OCI-LY1 (cell line): ENCODE data around the gene ZNF831.

Source experiments
- H2AFZ ChIP-seq: fragments of 200-600 bp; sonication (generic), shearing (Covaris generic); 2 replicates; pipeline ENCODE4 v1.6.0; 2014; ENCODE audit warnings: antibody characterized with exemption, mild to moderate bottlenecking, low read length
- H3F3A ChIP-seq: fragments of 200-600 bp; sonication (generic), shearing (Covaris generic); 2 replicates; pipeline ENCODE4 v1.6.0; 2014; ENCODE audit warnings: mild to moderate bottlenecking, antibody characterized with exemption, low read length, moderate library complexity; ENCODE audit not compliant: insufficient read depth
- H3K27ac ChIP-seq: fragments of 200-600 bp; sonication (generic); 2 replicates; pipeline ENCODE4 v1.5.1; 2014; ENCODE audit warnings: low read length, mixed run types, mild to moderate bottlenecking, low read depth; ENCODE audit not compliant: poor library complexity, severe bottlenecking
- H3K27me3 ChIP-seq: fragments of 200-600 bp; sonication (generic); 2 replicates; pipeline ENCODE4 v1.6.0; 2014; ENCODE audit warnings: antibody characterized with exemption, mild to moderate bottlenecking, low read length, moderate library complexity; ENCODE audit not compliant: insufficient read depth
- H3K36me3 ChIP-seq: fragments of 200-600 bp; sonication (generic); 2 replicates; pipeline ENCODE4 v1.6.1; 2014; ENCODE audit warnings: mild to moderate bottlenecking, antibody characterized with exemption, low read length, moderate library complexity, mixed read lengths; ENCODE audit not compliant: insufficient read depth
- H3K4me1 ChIP-seq: fragments of 200-600 bp; sonication (generic); 2 replicates; pipeline ENCODE4 v1.5.1; 2014; ENCODE audit warnings: mild to moderate bottlenecking, low read length, moderate library complexity; ENCODE audit not compliant: insufficient read depth, severe bottlenecking
- H3K4me2 ChIP-seq: fragments of 200-600 bp; sonication (generic), shearing (Covaris generic); 2 replicates; pipeline ENCODE4 v1.6.1; 2014; ENCODE audit warnings: low read length
- H3K4me3 ChIP-seq: fragments of 200-600 bp; sonication (generic); 2 replicates; pipeline ENCODE4 v1.5.1; 2014; ENCODE audit warnings: low read length, low read depth, mild to moderate bottlenecking, mixed read lengths; ENCODE audit not compliant: poor library complexity, severe bottlenecking
- H3K79me2 ChIP-seq: fragments of 200-600 bp; shearing (Covaris generic); 2 replicates; pipeline ENCODE4 v1.6.1; 2016; ENCODE audit warnings: mixed run types, low read length, mixed read lengths; ENCODE audit not compliant: insufficient read depth
- H3K9ac ChIP-seq: fragments of 200-600 bp; sonication (generic), shearing (Covaris generic); 2 replicates; pipeline ENCODE4 v1.6.1; 2014; ENCODE audit warnings: mild to moderate bottlenecking, low read length, mixed read lengths
- H3K9me2 ChIP-seq: fragments of 200-600 bp; sonication (generic), shearing (Covaris generic); 2 replicates; pipeline ENCODE4 v1.6.1; 2014; ENCODE audit warnings: low read depth, mild to moderate bottlenecking, low read length, mixed read lengths
- H3K9me3 ChIP-seq: fragments of 200-600 bp; shearing (Covaris generic); 2 replicates; pipeline ENCODE4 v1.6.1; 2014; ENCODE audit warnings: low read length, mixed read lengths
- H4K20me1 ChIP-seq: fragments of 200-600 bp; sonication (generic), shearing (Covaris generic); 2 replicates; pipeline ENCODE4 v1.6.0; 2016; ENCODE audit warnings: mild to moderate bottlenecking, low read length; ENCODE audit not compliant: insufficient read depth
- CTCF ChIP-seq: fragments of 200-600 bp; sonication (generic), shearing (Covaris generic); IDR thresholded peaks from 2 replicates; pipeline ENCODE4 v1.5.1; 2017; ENCODE audit warnings: mild to moderate bottlenecking, antibody characterized with exemption, low read length, moderate library complexity, mixed read lengths
- EZH2 ChIP-seq: fragments of 200-600 bp; sonication (generic), shearing (Covaris generic); IDR thresholded peaks from 2 replicates; pipeline ENCODE4 v1.8.0; 2017; ENCODE audit warnings: borderline replicate concordance, mixed run types, mild to moderate bottlenecking, antibody characterized with exemption, low read length, moderate library complexity, mixed read lengths

ZNF831 gene

GRCh38 chr20:59223750-59224149 lies 60.1 kb downstream of the ZNF831 start:
- Histone ChIP-seq H3K27me3 (peaks cover 5% of the 10 kb centered on the region), H3K79me2 (no peaks in the 10 kb centered on the region), H3K9me2 (no peaks in the 10 kb centered on the region), H3K27ac (no peak overlapping the region), H3K4me2 (no peak overlapping the region), H3F3A (no peaks in the 10 kb centered on the region), H3K9me3 (no peaks in the 10 kb centered on the region), H3K36me3 (no peaks in the 10 kb centered on the region), H3K4me3 (no peak overlapping the region), H4K20me1 (no peaks in the 10 kb centered on the region), H3K9ac (no peak overlapping the region), H3K4me1 (no peaks in the 10 kb centered on the region), H2AFZ (no peak overlapping the region)
- TF ChIP-seq CTCF (no peak), EZH2 (no peak)

- H3F3A ChIP-seq: no peaks in the 10 kb centered on the region
- H3K4me1 ChIP-seq: no peaks in the 10 kb centered on the region
- H3K79me2 ChIP-seq: no peaks in the 10 kb centered on the region
- no peak overlapping the region for H3K4me2 ChIP-seq
- H3K27me3 ChIP-seq: peaks cover 5% of the 10 kb centered on the region
- no peak overlapping the region for H2AFZ ChIP-seq
- no peak overlapping the region for H3K9ac ChIP-seq
- no peaks in the 10 kb centered on the region for H4K20me1 ChIP-seq
- no peak for TF ChIP-seq EZH2
- no peak for TF ChIP-seq CTCF
- H3K9me2 ChIP-seq: no peaks in the 10 kb centered on the region
- no peak overlapping the region for H3K27ac ChIP-seq
- no peaks in the 10 kb centered on the region for H3K9me3 ChIP-seq
- no peaks in the 10 kb centered on the region for H3K36me3 ChIP-seq
- H3K4me3 ChIP-seq: no peak overlapping the region
Measured at GRCh38 chr20:59224236-59224635, 60.6 kb downstream of the ZNF831 start.

GRCh38 chr20:59230385-59230784 lies 66.8 kb downstream of the ZNF831 start:
- H2AFZ ChIP-seq: no peak overlapping the region
- TF ChIP-seq EZH2 (no peak), CTCF (no peak)
- no peak overlapping the region for H3K4me2 ChIP-seq
- H3K9me3 ChIP-seq: no peaks in the 10 kb centered on the region
- no peak overlapping the region for H3K4me3 ChIP-seq
- H4K20me1 ChIP-seq: no peaks in the 10 kb centered on the region
- no peak overlapping the region for H3K27ac ChIP-seq
- H3K36me3 ChIP-seq: no peaks in the 10 kb centered on the region
- no peaks in the 10 kb centered on the region for H3K9me2 ChIP-seq
- no peaks in the 10 kb centered on the region for H3K79me2 ChIP-seq
- H3K9ac ChIP-seq: no peak overlapping the region
- no peaks in the 10 kb centered on the region for H3F3A ChIP-seq
- no peaks in the 10 kb centered on the region for H3K27me3 ChIP-seq
- H3K4me1 ChIP-seq: no peaks in the 10 kb centered on the region
